Left colon (tissue), 2 donors: Measurements from ENCODE around the gene DPP6. TPM values are rescaled to one million over a fixed set of nuclear protein-coding genes. Genes with fewer than 3 reads are reported as not detected.

ENCODE experiments used
- ATAC-seq: fragments of 200-7000 bp; cut with Tn5 transposase; one replicate; pipeline ENCODE4 v1.9.1; 2020; ENCODE audit warnings: mild to moderate bottlenecking, moderate library complexity
- DNase-seq, 2 donors: peaks; one replicate each; pipeline ENCODE4 v3.0.0-alpha.2; 2020
- intact Hi-C, 2 donors: fragments of 100-400 bp; cut with DNase I in 1 of 2; cut with micrococcal nuclease in 1 of 2; formaldehyde crosslinking; loops; one replicate each; pipeline versions ENCODE4 v1.11.2 to v1.14.0; 2022; cut with DNase I, micrococcal nuclease
- total RNA-seq, 2 donors: library from RNA; stranded (reverse); fragmentation: NEBNext Ultra II Directional; extraction: Animal tissue kit (Norgen Biotek cat#: 25700); gene quantifications; one replicate each; pipeline ENCODE4 v1.2.1, GENCODE V29; 2021
- donor health status: DM: no; HTN: no; CAD: no.
- donor health status: DM: yes; HTN: yes; CAD: no.

Gene DPP6
- total RNA-seq, 2 donors from 2014 or later = 0.37 to 2.9 TPM

GRCh38 chr7:154541606-154542005, 489.4 kb downstream of the DPP6 start:
- DNase-seq (no peak), ATAC-seq (no peak)
- intact Hi-C loops = no loop called here

GRCh38 chr7:154546946-154547587, 494.9 kb downstream of the DPP6 start:
- DNase-seq = no peak
- no peak for ATAC-seq
- intact Hi-C loops = no loop called here

- intact Hi-C loops = no loop called here
Measured at GRCh38 chr7:154553711-154554265, 501.6 kb downstream of the DPP6 start.

GRCh38 chr7:154559454-154559853, 507.3 kb downstream of the DPP6 start:
- DNase-seq = no peak
- intact Hi-C loops = no loop called here

More at GRCh38 chr7:154553711-154554265, 501.6 kb downstream of the DPP6 start:
- DNase-seq (no peak), ATAC-seq (no peak)

GRCh38 chr7:154564676-154565075, 512.5 kb downstream of the DPP6 start:
- intact Hi-C loops = no loop called here
- no peak for DNase-seq
- no peak for ATAC-seq

More at GRCh38 chr7:154559454-154559853, 507.3 kb downstream of the DPP6 start:
- ATAC-seq = no peak

GRCh38 chr7:154566877-154567276, 514.7 kb downstream of the DPP6 start:
- no peak for ATAC-seq
- intact Hi-C loops = no loop called here
- no peak for DNase-seq

GRCh38 chr7:154568346-154568745, 516.1 kb downstream of the DPP6 start:
- DNase-seq (no peak), ATAC-seq (no peak)
- intact Hi-C loops = no loop called here

- DNase-seq (no peak), ATAC-seq (no peak)
- intact Hi-C loops = no loop called here
Measured at GRCh38 chr7:154569916-154570315, 517.7 kb downstream of the DPP6 start.

- ATAC-seq (no peak), DNase-seq (no peak)
- intact Hi-C loops = no loop called here
Measured at GRCh38 chr7:154571772-154572171, 519.6 kb downstream of the DPP6 start.

GRCh38 chr7:154574235-154574634, 522.0 kb downstream of the DPP6 start:
- DNase-seq (no peak), ATAC-seq (no peak)
- intact Hi-C loops = no loop called here

- ATAC-seq (no peak), DNase-seq (no peak)
- intact Hi-C loops = no loop called here
Measured at GRCh38 chr7:154575497-154575896, 523.3 kb downstream of the DPP6 start.

- intact Hi-C loops = no loop called here
- ATAC-seq (no peak), DNase-seq (no peak)
Measured at GRCh38 chr7:154576604-154577003, 524.4 kb downstream of the DPP6 start.

GRCh38 chr7:154577141-154577873, 525.1 kb downstream of the DPP6 start:
- intact Hi-C loops = no loop called here
- DNase-seq (no peak), ATAC-seq (no peak)

- ATAC-seq (no peak), DNase-seq (no peak)
- intact Hi-C loops = no loop called here
Measured at GRCh38 chr7:154578336-154578735, 526.1 kb downstream of the DPP6 start.

- ATAC-seq = no peak
- intact Hi-C loops = no loop called here
- no peak for DNase-seq
Measured at GRCh38 chr7:154579711-154580110, 527.5 kb downstream of the DPP6 start.

- ATAC-seq (no peak), DNase-seq (no peak)
- intact Hi-C loops = no loop called here
Measured at GRCh38 chr7:154581251-154581890, 529.2 kb downstream of the DPP6 start.

- intact Hi-C loops = no loop called here
- DNase-seq (no peak), ATAC-seq (no peak)
Measured at GRCh38 chr7:154583454-154583853, 531.3 kb downstream of the DPP6 start.

- DNase-seq (no peak), ATAC-seq (no peak)
- intact Hi-C loops = no loop called here
Measured at GRCh38 chr7:154584352-154585252, 532.4 kb downstream of the DPP6 start.

- DNase-seq (no peak), ATAC-seq (no peak)
- intact Hi-C loops = no loop called here
Measured at GRCh38 chr7:154587792-154588191, 535.6 kb downstream of the DPP6 start.
